GM10248 (cell line): ENCODE results near the gene ANP32A.

Experiments
- CTCF ChIA-PET: fragments of 300-600 bp; sonication (Branson Sonifier 250); formaldehyde crosslinking; extraction: SDS; loops from one replicate; lab custom pipeline; 2021; ENCODE audit warnings: antibody characterized with exemption; lab: Yijun Ruan, JAX
- POLR2A ChIA-PET: fragments of 350-650 bp; sonication (Branson Sonifier 250); formaldehyde crosslinking; extraction: SDS; loops from one replicate; lab custom pipeline; 2020; ENCODE audit warnings: antibody characterized with exemption; lab: Yijun Ruan, JAX
- DNase-seq: peaks from one replicate; pipeline ENCODE4 v3.0.0; 2012; ENCODE audit errors: extremely low spot score
- TF ChIP-seq, protein P1 (sequence below): IDR thresholded peaks from 2 replicates; pipeline ENCODE4 v1.5.1; 2012; ENCODE audit warnings: mild to moderate bottlenecking, low read depth; ENCODE audit errors: extremely low read depth, missing control alignments, control extremely low read depth

Gene ANP32A

DNA sequence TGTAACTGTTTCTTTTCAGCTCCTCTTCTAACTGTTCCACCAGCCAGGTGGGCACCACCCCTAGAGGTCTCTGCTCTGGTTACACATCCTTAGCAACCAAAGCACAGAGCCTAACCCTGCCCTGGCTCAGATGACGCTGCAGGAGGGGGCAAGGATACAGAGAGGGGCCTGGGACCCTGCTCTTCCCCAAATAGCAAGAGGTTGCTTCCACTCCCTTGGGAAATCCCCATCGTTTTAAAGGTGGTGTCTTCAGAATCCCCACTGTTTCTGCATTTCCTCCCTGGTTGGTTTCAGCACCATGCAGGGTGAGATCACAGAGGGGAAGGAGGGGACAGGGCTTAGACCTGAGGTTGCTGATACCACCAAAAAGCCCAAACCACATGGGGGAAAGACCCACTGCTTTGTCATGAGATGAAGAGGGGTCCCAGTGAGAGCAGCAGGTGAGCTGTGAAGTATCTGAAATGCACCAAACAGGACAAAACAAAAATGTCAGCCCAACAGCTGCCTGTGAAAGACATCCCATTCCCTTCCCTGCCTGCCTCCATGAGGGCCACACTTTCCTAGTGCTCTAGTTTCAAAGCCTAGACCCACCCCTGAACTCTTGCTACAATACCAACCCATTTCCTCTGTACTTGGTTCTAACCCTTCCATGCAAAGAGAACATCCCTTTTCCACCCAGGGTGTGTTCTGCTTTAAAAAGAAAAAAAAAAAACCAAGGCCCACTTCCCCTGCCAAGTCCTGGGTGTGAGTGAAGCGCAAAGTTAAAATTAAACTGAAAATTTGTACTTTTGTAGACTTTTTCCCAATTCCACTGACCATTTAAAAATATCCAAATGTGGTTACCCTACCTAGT, 29.0 kb downstream of the ANP32A start:
- peak; percentile 77 for DNase-seq
- ChIA-PET CTCF (no interaction called here), POLR2A (no interaction called here)
- TF ChIP-seq, protein P1, sequence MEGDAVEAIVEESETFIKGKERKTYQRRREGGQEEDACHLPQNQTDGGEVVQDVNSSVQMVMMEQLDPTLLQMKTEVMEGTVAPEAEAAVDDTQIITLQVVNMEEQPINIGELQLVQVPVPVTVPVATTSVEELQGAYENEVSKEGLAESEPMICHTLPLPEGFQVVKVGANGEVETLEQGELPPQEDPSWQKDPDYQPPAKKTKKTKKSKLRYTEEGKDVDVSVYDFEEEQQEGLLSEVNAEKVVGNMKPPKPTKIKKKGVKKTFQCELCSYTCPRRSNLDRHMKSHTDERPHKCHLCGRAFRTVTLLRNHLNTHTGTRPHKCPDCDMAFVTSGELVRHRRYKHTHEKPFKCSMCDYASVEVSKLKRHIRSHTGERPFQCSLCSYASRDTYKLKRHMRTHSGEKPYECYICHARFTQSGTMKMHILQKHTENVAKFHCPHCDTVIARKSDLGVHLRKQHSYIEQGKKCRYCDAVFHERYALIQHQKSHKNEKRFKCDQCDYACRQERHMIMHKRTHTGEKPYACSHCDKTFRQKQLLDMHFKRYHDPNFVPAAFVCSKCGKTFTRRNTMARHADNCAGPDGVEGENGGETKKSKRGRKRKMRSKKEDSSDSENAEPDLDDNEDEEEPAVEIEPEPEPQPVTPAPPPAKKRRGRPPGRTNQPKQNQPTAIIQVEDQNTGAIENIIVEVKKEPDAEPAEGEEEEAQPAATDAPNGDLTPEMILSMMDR: peak; percentile 4

DNA sequence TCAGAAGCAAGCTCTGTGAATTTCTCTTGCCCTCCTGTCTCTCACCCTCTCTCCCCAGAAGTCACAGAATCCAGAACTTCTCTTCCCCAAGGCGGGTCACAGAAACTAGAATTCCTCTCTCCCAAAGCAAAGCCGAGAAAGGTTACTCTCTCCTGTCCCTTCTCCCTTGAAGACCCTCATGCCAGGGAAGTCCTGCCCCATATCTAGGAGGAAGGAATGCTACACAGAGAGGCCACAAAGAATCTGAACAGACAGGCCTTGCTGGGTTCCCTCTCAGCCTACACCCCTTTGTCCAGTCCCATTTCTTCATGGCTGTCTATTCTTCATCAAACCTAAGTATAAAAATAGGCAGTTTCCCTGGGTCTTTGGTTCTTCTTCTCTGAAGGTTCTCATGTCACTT, 29.8 kb downstream of the ANP32A start:
- TF ChIP-seq, protein P1: no peak
- POLR2A ChIA-PET: no interaction called here
- CTCF ChIA-PET: interaction anchor here (3.1 kb wide), 1 partner anchor 7 kb away, joined by 8 read pairs; no protein-coding TSS in a partner anchor
- DNase-seq: no peak

DNA sequence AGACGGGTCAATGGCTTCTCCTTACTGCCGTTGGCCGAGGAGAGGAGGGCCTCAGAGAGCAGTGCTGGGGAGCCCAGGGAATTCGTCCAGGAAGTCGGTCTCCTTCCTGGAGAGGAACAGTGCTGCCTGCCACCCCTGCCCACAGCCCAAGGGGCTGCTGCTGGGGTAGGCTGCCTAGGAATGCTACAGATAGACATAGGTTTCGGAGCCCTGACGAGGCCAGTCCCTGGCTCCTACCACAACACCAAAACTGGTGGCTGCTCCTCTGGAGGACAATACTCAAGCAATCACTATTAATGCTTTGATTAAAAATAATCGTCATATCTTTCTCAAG, 30.5 kb downstream of the ANP32A start:
- no peak for DNase-seq
- CTCF ChIA-PET: interaction anchor here (3.1 kb wide), 1 partner anchor 8 kb away, joined by 8 read pairs; no protein-coding TSS in a partner anchor
- POLR2A ChIA-PET: no interaction called here
- TF ChIP-seq, protein P1: no peak

DNA sequence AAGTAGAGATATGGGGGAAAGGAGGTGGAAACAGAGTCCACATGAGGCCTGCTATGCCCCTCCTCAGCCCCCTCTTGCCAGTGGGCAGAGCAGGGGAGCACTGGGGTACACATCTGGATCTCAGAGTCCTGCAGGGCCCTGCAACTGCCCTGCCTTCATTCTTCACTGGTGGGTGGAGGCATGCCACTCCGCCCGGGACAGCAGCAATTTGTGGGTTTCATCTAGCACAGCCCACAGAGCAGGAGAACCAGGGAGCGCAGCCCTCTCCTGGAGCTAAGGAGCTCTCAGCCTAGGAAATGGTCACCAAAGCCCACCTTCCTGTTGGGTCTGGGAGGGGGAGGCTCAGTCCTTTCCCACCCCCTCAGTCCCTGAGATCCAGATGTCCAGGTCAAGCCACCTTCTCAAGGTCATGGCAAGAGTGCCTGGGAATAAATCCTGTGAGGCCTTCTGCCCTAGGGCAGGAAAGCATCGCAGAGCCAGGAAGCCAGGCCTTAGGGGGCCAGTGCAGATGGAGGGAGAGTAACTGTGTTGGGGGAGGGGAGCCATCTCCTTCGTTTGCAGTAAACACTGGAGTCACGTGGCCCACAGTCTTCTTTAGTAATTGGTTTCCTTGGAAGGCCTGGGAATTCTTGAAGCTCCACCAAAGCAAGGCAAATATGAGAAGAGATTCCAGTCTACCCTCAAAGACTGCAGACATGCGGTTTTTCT, 31.0 kb downstream of the ANP32A start:
- ChIA-PET CTCF (interaction anchor here (1.4 to 3.1 kb wide), 2 partner anchors 9 to 39 kb away, joined by 5 to 8 read pairs; no protein-coding TSS in a partner anchor), POLR2A (no interaction called here)
- TF ChIP-seq, protein P1: no peak
- no peak for DNase-seq

DNA sequence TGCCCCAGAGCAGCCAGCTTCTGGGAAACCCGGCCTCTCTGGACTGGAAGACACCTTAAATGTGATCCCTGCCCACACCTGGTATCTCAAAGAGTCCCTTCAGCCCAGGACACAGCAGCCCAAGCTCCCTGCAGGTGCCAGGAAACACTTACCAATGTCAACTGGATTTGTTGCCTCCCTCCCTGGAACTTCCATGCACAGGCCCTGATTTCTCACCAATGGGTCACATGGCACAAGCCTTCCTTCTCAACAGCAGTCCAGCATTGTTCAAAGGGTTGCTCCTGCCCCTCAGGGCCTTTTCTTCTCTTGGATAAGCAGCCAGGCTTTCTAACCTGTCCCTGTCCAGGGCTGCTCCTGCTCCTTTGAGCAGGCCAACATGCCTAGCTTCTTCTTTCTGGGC, 31.6 kb downstream of the ANP32A start:
- no peak for DNase-seq
- POLR2A ChIA-PET: no interaction called here
- TF ChIP-seq, protein P1: no peak
- CTCF ChIA-PET: interaction anchor here (0.9 to 3.1 kb wide), 7 partner anchors 9 to 87 kb away, joined by 3 to 8 read pairs (median 5); no protein-coding TSS in a partner anchor

DNA sequence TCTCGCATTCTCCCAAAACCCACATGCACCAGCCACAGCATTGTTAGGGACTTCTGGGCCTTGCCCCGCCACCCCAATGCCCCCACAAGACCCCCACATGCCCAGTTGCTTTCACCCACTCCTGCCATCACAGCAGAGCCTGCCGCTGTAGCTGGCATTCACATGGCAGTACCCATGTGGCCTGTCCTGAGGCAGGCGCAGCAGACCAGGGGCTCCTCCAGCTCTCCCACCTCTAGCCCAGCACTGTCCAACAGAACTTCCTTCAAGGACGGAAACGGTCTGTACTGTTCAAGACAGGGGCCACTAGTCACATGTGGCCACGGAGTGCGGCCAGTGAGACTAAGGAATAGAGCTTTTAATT, 32.5 kb downstream of the ANP32A start:
- DNase-seq: no peak
- ChIA-PET CTCF (interaction anchor here (0.9 to 3.1 kb wide), 9 partner anchors 8 to 88 kb away, joined by 3 to 8 read pairs (median 4); no protein-coding TSS in a partner anchor), POLR2A (no interaction called here)
- TF ChIP-seq, protein P1: no peak
